GM12872 (cell line): ENCODE data around the gene HAPLN2.

Experiments used
- TF ChIP-seq, protein P1 (sequence below): IDR thresholded peaks from 3 replicates; pipeline ENCODE4 v1.5.1; 2011; ENCODE audit warnings: low read depth, mild to moderate bottlenecking, low read length, moderate library complexity; ENCODE audit not compliant: insufficient read depth

HAPLN2 gene

DNA sequence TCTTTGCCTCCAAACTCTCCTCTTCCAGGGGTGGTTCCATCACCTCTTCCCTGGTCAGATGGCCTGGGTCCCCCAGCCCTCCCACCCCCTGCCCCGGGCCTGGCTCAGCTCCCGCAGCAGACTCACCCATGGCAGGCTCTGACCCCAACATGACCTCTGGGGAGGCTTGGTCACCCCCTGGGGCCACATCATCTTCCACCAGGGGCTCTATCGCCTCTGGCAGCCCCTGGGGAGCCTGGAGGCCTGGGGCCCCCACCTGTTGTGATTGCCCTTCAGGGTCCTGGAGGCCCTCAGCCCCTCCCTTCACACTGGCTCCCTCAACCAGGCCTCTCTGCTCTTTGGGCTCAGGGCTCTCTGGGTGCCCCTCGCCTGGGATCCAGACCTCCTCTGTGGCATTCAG is 51.6 kb downstream of the HAPLN2 start:
- TF ChIP-seq, protein P1, sequence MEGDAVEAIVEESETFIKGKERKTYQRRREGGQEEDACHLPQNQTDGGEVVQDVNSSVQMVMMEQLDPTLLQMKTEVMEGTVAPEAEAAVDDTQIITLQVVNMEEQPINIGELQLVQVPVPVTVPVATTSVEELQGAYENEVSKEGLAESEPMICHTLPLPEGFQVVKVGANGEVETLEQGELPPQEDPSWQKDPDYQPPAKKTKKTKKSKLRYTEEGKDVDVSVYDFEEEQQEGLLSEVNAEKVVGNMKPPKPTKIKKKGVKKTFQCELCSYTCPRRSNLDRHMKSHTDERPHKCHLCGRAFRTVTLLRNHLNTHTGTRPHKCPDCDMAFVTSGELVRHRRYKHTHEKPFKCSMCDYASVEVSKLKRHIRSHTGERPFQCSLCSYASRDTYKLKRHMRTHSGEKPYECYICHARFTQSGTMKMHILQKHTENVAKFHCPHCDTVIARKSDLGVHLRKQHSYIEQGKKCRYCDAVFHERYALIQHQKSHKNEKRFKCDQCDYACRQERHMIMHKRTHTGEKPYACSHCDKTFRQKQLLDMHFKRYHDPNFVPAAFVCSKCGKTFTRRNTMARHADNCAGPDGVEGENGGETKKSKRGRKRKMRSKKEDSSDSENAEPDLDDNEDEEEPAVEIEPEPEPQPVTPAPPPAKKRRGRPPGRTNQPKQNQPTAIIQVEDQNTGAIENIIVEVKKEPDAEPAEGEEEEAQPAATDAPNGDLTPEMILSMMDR = no peak

DNA sequence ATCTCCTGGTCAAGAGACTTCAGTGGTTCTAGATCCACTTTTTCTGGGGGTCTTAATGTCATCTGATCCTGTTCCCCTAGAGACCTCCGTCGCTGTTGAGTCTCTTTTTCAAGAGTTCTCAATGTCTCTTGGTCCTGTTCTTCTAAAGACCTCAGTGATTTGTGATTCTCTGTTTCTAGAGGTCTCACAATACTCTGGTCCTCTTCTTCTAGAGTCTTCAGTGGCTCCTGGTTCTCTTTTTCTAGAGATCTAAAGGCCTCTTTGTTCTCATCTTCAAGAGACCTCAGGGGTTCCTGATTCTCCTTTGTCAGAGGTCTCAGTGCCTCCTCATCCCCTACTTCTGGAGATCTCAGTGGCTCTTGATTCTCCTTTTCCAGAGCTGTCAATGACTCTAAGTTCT is 52.6 kb downstream of the HAPLN2 start:
- TF ChIP-seq, protein P1 = no peak

DNA sequence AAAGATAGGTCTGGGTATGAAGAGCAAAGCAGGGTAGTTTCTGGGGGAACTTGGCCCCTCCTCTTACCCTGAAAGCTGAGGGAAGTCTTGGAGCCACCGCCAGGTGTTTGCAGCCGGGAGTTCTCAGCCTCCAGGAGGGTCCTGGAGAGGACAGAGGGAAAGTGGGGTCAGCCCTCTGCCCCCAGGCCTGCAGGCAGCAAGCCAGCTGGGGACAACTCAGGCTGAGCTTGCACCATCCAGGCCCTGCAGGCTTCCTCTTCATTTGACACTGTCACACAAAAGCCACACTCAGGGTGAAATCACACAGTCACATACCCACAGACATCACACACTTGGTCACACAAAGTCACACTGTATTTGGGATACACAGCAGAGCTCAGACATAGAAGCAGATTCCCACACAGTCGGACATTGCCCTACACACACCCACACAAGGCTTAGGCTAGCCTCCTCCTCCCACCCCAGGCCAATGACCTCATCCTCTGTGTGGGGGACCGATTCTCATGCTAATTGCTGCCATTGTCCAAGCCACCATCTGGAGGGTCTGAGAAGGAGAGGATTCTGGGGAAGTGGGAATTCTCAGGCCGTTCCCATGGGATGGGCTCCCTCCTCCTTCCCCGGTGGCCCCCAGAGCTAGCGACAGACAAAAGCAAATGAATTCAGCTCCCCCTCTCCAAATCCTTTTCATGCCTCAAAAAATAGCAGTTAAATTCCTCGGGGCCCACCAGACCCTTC is 54.3 kb downstream of the HAPLN2 start:
- TF ChIP-seq, protein P1 = no peak
